Hematopoietic multipotent progenitor cell (in vitro differentiated cells): ENCODE data around the gene RBM43. TPM values are rescaled to one million over a fixed set of nuclear protein-coding genes. Genes with fewer than 3 reads are reported as not detected.
"Not testable (repeated sequence)": the region's sequence is repeated elsewhere in the genome, so short reads cannot be mapped to it uniquely, and the experiment has no call there.

ENCODE experiments used
- DNase-seq, 3 donors: peaks; one replicate each; pipeline ENCODE4 v3.0.0-alpha.2; 2011 to 2015; ENCODE audit warnings: low read depth in 2 of 3, low spot score in 2 of 3
- total RNA-seq: library from RNA; depleted of rRNA; stranded (reverse); fragments of >200 nt; gene quantifications from one replicate; pipeline ENCODE4 v1.2.3, GENCODE V29; 2012

The RBM43 gene
- total RNA-seq = 5.7 TPM

DNA sequence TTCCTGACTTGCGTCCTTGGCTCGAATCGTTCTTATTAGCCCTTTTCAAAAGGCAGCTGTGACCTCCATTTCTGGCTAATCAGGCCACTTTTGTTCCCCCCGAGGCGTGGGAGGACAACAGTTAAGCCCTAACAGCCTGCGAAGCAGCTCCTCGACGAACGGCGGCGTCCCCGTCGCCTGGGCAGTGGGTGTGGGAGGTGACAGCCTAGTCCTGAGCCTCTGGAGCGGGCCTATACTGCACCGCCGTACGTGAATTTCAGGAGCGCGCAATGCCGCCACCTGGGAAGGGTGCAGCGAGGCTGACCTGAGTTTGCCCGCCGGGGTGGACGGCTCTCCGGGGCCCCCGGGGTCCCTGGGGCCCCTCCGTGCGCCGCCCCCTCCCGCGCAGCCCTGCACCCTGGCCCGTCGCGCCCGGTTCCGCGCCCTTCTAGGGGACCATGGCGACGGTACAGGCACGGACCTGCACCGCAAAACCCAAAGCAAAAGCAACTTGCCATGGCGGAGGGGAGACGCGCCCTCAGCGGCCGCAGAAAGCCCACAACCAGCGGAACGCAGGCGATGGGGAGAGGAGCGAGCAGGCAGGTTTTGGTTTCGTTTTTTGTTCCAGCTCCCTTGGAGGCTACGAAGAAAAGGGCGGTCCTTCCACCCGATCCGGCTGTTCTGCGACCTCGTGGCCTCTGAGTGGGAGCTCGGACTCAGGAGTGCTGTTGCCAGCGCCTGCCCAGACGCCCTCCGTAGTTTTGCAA lies at the start of gene RBM43:
RBM43 (minus strand) TSS at position 633 of the 746 bp plus-strand sequence; CDS start at position 497, 136 bp downstream.
- peak; percentile 66 to 97 (median 93) for DNase-seq

DNA sequence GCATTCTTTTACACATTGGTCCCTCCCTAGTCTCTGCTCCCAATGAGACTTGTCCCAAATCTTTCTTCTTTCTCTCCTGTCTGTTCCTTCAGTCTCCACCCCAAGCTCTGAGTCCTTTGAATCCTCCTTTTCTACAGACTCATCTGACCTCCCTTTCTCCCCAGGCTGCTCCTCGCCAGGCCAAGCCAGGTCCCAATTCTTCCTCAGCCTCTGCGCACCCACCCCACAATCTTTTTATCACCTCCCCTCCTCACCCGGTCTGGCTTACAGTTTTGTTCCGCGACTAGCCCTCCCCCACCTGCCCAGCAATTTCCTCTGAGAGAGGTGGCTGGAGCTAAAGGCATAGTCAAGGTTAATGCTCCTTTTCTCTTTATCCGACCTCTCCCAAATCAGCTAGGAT lies 48.6 kb upstream of the RBM43 start:
- DNase-seq = not testable (repeated sequence)

DNA sequence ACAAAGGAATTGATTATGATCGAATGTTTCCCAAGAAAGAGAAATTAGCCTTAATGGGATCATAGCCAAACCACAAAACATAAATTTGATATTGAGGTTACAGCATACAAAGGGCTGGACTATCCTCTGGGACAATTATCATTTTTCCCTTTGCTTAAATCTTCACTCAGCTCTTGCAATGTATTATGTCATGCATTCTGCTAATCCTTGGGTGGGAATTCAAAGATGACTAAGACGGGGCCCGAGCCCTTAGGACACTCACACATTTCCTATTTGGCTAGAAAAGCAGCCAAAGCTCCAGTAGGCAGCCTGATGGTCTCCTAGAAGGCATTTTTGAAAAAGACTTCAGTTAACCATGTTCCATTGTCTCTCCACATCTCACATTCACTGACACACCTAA lies 45.0 kb upstream of the RBM43 start:
- no peak for DNase-seq

DNA sequence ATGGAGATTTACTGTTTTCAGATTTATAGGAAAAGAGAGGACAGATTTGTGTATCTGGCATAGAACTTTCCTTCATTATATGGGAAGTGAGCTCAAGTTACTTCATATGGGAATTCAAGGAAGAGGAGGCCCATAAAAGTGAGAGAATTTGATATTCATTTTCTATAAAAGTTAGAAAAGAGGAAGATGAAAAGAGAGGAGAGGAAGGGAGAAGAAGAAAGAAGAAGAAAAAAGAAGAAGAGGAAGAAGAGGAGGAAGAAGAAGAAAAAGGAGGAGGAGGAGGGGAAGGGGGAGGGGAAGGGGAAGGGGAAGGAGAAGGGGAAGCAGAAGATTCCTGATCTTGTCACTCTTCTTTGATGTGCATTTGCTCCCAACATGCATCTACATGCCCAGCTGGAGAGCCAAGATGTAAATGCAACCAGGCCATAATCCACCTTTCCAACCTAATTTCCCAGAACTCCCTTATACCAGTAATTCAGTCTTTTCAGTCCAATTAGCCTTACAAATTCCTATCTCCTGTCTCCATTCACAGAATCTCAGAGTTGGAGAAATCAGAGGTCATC lies 43.5 kb upstream of the RBM43 start:
- DNase-seq = no peak

DNA sequence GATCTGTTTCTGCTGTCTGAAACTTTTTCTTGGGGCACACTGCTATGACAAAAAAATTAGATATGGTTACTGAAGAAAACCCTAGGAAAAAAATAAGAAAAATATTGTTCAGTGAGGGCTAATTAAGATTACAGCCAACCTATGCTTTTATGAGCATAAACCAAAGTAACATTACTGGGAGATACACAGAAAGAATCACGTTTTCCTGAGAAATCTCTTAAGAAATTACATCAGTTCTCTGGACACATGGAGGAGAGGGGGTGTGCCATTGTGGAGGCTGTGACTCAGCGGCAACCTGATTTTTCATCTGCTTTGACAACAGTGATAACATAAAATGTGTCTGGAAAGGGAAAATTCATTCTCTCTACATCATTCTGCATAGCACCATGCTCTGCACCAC lies 41.2 kb upstream of the RBM43 start:
- no peak for DNase-seq

GRCh38 chr2:151302404-151302803 lies 40.7 kb upstream of the RBM43 start:
- DNase-seq = no peak

DNA sequence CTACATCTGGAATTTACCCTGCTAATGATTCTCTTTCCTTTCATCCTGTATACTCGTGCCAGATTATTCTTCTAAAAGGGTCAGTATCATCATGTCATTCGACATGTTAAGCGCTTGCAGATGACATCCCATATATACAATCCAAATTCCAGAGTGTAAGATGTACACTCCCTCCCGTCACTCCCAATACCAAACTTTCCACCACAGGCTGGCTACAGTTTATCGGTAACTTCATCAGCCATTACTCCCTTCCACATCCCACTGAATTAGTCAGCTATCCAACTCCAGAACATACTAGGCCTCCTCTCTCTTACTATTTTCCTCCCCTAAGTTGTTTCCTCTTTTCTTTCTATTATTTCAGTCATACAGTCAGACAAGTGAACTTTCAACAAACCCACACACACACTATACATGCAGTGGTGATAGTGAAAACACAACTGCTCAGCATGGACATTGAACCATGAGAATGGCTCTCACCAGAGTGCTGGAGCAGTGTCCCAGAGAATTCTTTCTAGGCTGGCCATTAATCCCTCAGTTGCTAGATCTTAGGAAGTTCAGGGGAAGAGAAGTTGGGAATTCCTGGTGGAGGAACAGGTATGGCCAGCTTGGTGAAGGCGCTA lies 38.4 kb upstream of the RBM43 start:
- no peak for DNase-seq

GRCh38 chr2:151297882-151298281 lies 36.2 kb upstream of the RBM43 start:
- peak in 2 of 3 donors; percentile 50 to 75 for DNase-seq

DNA sequence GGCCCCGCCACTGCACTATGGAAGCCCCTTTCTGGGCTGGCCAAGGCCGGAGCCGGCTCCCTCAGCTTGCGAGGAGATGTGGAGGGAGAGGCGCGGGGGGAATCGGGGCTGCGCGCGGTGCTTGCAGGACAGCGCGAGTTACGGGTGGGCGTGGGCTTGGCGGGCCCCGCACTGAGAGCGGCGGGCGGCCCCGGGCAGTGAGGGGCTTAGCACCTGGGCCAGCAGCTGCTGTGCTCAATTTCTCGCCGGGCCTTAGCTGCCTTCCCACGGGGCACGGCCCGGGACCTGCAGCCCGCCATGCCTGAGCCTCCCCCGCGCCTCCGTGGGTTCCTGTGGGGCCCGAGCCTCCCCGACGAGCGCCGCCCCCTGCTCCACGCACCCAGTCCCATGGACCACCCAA lies 34.3 kb upstream of the RBM43 start:
- not testable (repeated sequence) for DNase-seq

GRCh38 chr2:151292546-151292945 lies 30.9 kb upstream of the RBM43 start:
- no peak for DNase-seq

- no peak for DNase-seq
Observed at GRCh38 chr2:151292141-151292540, 30.5 kb upstream of the RBM43 start.

DNA sequence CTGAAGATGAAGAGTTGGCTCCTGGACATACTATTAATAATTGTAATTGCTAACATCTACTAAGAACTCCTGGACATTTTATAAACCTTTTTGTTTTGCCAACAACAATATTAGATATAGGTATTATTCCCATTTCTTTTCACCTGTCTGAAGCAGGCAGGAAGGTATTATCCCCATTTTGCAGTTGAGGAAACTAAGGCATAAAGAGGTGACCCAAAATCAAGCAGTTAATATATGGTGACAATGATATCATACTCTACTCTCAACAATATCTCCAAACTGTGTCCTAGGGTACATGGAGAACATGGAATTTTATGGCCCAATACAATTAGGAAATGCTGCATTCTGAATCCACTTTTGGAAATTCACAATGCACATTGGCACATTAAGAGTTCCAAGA lies 29.6 kb upstream of the RBM43 start:
- DNase-seq = no peak

- DNase-seq = peak in 1 of 3 donors; percentile 36
Observed at GRCh38 chr2:151289972-151290866, 28.6 kb upstream of the RBM43 start.

DNA sequence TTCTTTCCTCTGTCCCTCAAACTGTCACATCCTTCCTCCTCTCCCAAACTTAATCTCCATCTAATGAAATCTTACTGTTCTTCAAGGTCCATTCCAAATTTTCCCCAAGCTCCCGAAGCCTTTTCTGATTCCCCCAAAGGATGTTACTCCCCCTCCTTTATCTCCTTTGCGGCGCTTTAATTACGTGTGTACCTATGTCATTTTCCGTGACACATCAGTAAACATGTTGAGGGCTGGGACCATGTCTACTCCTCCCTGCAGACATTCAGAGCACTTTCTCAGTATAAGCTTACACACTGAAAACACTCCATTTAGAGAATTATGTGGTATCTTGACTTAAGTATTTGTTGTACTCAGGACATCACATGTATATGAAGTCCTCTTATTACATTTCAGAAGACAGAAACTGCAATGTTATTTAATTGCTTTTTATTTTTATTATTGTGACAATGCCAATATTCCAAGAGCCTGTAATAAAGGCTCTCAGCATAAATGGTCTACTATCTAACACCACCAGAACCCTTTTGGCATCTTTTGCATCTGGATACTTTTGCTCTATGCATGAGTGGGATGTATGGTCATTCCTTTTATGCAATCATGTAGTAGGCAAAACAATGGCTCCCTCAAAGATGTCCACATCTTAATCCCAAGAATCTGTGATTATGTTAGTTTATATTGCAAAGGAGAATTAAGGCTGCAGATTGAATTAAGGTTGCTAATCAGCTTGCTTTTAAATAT lies 26.0 kb upstream of the RBM43 start:
- DNase-seq = no peak

GRCh38 chr2:151282401-151282800 lies 20.7 kb upstream of the RBM43 start:
- DNase-seq = no peak

DNA sequence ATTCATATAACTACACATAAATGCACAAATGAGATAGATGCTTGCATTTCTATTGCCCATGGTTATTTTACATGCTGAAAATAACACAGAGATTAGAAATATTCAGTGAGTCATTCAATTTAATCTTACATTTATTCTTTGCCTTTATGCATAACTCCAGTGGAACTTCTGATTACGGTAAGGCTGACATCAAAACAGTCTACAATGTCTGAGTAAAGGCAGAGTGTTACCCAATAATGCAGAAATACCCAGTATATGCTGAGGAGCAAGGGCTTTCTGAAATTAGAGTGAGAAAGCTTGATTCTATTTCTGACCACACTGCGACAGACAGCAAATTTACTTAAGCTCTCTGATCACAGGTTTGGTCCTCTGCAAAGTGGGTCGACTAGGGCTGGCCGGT lies 18.6 kb upstream of the RBM43 start:
- DNase-seq = no peak

DNA sequence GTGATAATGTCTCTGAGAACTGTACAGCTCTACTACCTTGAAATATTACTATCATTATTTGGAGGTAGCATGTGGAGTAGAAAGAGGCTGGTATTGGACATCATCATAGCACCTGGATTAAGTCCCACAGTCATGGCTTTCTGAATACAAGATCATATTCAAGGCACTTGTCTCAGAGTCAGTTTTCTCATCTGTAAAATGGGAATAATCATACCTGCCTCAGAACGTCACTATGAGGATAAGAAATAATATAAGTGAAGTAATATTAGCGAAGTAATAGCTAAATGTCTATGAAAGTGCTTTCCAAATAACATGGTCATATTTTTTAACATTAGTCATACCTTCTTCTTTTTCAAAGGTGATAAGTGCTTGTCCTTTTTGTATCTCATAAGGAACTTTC lies 16.8 kb upstream of the RBM43 start:
- DNase-seq = no peak

- no peak for DNase-seq
Observed at GRCh38 chr2:151277067-151277466, 15.4 kb upstream of the RBM43 start.

GRCh38 chr2:151275291-151275690 lies 13.6 kb upstream of the RBM43 start:
- no peak for DNase-seq

- DNase-seq = no peak
Observed at GRCh38 chr2:151271824-151272223, 10.2 kb upstream of the RBM43 start.
